ENCODE data around the gene PPFIA2. TPM values are rescaled to one million over a fixed set of nuclear protein-coding genes. Genes with fewer than 3 reads are reported as not detected.

Gene PPFIA2
- total and polyA plus RNA-seq, 9 donors = 0.93 to 3.1 (median 1.5) TPM

DNA sequence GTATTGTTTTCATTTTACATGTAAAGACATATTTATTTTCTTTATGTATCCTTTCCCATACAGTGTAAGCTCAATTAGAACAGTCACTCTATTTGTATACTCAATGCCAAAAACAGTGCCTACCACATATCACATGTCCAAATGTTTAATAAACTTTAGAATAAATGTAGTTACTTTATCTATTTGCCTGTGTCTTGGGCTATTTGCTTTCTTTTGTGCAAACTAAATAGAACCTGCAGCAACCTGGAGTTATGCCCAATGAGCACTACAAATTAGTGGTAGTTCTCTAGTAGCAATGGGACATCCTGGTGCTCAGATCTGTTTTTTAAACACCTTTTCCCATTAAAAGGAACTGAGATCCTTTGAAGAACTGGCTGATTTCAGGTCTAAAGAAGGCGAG lies 186.7 kb downstream of the PPFIA2 start:
- no peak overlapping the region for H3K27ac ChIP-seq (ENCODE audit: low read length)
- H3K4me3 ChIP-seq (ENCODE audit: low read length) = no peak overlapping the region
- H3K36me3 ChIP-seq (ENCODE audit: control insufficient read depth, insufficient read depth, low read length) = no peaks in the 10 kb centered on the region
- WGBS (ENCODE audit: insufficient coverage) = 83% methylated on average over 1 of the region's 1 CpG
- no peaks in the 10 kb centered on the region for H3K4me1 ChIP-seq (ENCODE audit: control insufficient read depth, insufficient read depth, low read length)
- H3K27me3 ChIP-seq (ENCODE audit: control insufficient read depth, insufficient read depth, low read length) = no peaks in the 10 kb centered on the region
- no peak for DNase-seq
- no peaks in the 10 kb centered on the region for H3K9me3 ChIP-seq (replicated peaks; ENCODE audit: control insufficient read depth, low read depth, low read length)

DNA sequence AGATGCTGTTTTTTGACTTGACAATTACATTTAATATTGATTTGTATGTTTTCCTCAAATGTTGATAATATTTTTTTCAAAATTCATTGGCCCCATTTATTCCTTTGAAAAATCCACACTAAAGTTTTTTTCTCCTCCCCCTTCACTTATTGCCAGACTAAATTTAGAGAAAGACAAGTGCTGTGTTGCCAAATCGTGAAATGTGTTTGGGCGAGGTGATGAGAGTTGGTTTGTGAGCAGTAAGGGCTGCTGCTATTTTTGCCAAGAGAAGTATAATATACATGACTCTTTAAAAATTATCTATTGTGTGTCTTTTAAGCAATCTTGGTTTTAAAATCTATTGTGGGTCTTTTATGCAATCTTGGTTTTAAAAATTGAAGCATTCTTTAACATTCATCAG lies 188.9 kb downstream of the PPFIA2 start:
- Histone ChIP-seq H3K4me3 (ENCODE audit: low read length) (no peak overlapping the region), H3K27me3 (ENCODE audit: control insufficient read depth, insufficient read depth, low read length) (no peaks in the 10 kb centered on the region), H3K27ac (ENCODE audit: low read length) (no peak overlapping the region), H3K9me3 (replicated peaks; ENCODE audit: control insufficient read depth, low read depth, low read length) (no peaks in the 10 kb centered on the region), H3K4me1 (ENCODE audit: control insufficient read depth, insufficient read depth, low read length) (no peaks in the 10 kb centered on the region), H3K36me3 (ENCODE audit: control insufficient read depth, insufficient read depth, low read length) (no peaks in the 10 kb centered on the region)
- WGBS (ENCODE audit: insufficient coverage) = no CpG with 5 or more reads among the region's 2 CpGs
- DNase-seq = no peak

DNA sequence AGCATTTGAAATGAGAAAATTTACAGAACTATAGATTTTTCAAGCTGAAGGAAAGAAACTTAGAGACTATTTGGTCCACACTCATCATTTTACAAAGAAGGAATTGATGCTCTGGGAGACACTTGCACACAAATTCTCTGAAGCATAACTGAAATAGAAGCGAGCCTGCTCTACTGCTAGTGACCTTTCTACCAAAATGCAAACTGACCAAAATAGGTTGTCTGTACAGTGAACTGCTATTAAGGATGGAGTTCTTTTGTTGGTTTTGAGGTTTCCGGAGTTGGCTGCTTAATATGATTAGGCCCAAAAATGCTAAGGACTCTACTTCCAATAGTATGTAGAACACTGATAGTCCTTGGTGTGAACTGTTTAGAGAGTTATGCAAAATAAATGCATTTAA lies 194.9 kb downstream of the PPFIA2 start:
- no peak for DNase-seq
- Histone ChIP-seq H3K27ac (ENCODE audit: low read length) (no peak overlapping the region), H3K9me3 (replicated peaks; ENCODE audit: control insufficient read depth, low read depth, low read length) (no peaks in the 10 kb centered on the region), H3K4me3 (ENCODE audit: low read length) (no peak overlapping the region), H3K4me1 (ENCODE audit: control insufficient read depth, insufficient read depth, low read length) (no peaks in the 10 kb centered on the region), H3K27me3 (ENCODE audit: control insufficient read depth, insufficient read depth, low read length) (no peaks in the 10 kb centered on the region), H3K36me3 (ENCODE audit: control insufficient read depth, insufficient read depth, low read length) (no peaks in the 10 kb centered on the region)
- no CpG with 5 or more reads among the region's 2 CpGs for WGBS (ENCODE audit: insufficient coverage)

DNA sequence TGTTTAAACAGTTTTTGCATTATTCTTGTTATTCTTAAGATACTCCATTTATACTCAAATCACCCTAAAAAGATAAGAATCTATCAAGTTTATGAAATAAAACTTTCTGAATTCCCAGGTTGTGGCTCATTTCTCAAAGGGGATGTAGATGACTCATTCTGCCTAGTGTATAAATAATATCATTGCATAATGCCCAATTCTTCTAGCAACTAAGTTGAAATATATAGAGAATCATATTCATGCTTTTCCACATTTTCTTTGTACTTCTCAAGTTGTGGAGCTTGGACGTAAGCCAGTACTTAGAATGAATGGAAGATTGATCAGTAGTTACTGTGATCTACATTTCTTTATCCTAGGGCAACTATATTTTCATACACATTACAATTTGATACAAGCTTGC lies 201.1 kb downstream of the PPFIA2 start:
- Histone ChIP-seq H3K4me3 (ENCODE audit: low read length) (no peak overlapping the region), H3K36me3 (ENCODE audit: control insufficient read depth, insufficient read depth, low read length) (no peaks in the 10 kb centered on the region), H3K4me1 (ENCODE audit: control insufficient read depth, insufficient read depth, low read length) (no peaks in the 10 kb centered on the region), H3K9me3 (replicated peaks; ENCODE audit: control insufficient read depth, low read depth, low read length) (no peaks in the 10 kb centered on the region), H3K27ac (ENCODE audit: low read length) (no peak overlapping the region), H3K27me3 (ENCODE audit: control insufficient read depth, insufficient read depth, low read length) (no peaks in the 10 kb centered on the region)
- no peak for DNase-seq
- WGBS (ENCODE audit: insufficient coverage) = no CpG with 5 or more reads among the region's 1 CpG

DNA sequence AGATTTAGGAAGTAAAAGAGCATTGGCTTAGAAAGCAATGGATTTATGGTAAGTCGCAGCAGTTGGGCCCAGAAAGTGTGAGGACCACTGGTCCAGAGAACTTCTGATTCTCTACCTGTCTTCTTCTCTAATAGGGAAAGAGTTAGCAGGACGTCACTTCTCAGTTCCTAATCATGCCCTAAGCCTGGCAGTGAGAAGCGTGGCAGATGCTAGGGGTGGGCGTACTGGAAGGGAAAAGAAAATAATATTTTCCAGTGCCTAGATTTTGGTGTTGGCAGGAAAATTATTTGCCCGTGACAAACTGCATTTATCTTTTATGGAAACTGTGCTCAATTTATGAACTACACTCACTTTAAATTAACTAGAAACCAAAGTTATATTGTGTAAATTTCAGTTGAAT lies 212.3 kb downstream of the PPFIA2 start:
- Histone ChIP-seq H3K36me3 (ENCODE audit: control insufficient read depth, insufficient read depth, low read length) (no peaks in the 10 kb centered on the region), H3K27me3 (ENCODE audit: control insufficient read depth, insufficient read depth, low read length) (no peaks in the 10 kb centered on the region), H3K4me1 (ENCODE audit: control insufficient read depth, insufficient read depth, low read length) (no peaks in the 10 kb centered on the region), H3K27ac (ENCODE audit: low read length) (no peak overlapping the region), H3K9me3 (replicated peaks; ENCODE audit: control insufficient read depth, low read depth, low read length) (no peaks in the 10 kb centered on the region), H3K4me3 (ENCODE audit: low read length) (no peak overlapping the region)
- WGBS (ENCODE audit: insufficient coverage) = 100% methylated on average over 1 of the region's 5 CpGs
- no peak for DNase-seq

DNA sequence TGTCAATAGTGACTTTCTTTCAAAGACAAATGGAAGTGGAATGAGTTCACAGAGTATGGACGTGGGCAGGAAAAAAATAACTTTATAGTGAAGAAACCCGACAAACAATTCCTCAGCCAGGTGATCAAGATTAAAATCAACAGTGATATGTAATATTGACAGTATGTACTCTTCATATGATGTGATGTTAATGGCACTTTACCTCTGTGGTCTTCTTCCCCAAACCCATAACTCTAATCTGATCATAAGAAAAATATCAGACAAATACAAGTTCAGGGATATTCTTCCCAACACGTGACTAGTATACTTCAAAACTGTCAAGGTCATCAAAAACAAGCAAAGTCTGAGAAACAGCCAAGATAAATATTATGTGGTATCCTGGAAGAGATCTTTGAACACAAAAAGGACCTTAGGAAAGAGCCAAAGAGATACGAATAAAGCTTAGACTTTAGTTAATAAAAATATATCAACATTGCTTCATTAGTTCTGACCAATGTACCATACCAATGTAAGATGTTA lies 215.5 kb downstream of the PPFIA2 start:
- H3K9me3 ChIP-seq (replicated peaks; ENCODE audit: control insufficient read depth, low read depth, low read length) = no peaks in the 10 kb centered on the region
- H3K4me3 ChIP-seq (ENCODE audit: low read length) = no peak overlapping the region
- no peak for DNase-seq
- no CpG with 5 or more reads among the region's 4 CpGs for WGBS (ENCODE audit: insufficient coverage)
- no peaks in the 10 kb centered on the region for H3K4me1 ChIP-seq (ENCODE audit: control insufficient read depth, insufficient read depth, low read length)
- no peaks in the 10 kb centered on the region for H3K36me3 ChIP-seq (ENCODE audit: control insufficient read depth, insufficient read depth, low read length)
- H3K27me3 ChIP-seq (ENCODE audit: control insufficient read depth, insufficient read depth, low read length) = no peaks in the 10 kb centered on the region
- no peak overlapping the region for H3K27ac ChIP-seq (ENCODE audit: low read length)

DNA sequence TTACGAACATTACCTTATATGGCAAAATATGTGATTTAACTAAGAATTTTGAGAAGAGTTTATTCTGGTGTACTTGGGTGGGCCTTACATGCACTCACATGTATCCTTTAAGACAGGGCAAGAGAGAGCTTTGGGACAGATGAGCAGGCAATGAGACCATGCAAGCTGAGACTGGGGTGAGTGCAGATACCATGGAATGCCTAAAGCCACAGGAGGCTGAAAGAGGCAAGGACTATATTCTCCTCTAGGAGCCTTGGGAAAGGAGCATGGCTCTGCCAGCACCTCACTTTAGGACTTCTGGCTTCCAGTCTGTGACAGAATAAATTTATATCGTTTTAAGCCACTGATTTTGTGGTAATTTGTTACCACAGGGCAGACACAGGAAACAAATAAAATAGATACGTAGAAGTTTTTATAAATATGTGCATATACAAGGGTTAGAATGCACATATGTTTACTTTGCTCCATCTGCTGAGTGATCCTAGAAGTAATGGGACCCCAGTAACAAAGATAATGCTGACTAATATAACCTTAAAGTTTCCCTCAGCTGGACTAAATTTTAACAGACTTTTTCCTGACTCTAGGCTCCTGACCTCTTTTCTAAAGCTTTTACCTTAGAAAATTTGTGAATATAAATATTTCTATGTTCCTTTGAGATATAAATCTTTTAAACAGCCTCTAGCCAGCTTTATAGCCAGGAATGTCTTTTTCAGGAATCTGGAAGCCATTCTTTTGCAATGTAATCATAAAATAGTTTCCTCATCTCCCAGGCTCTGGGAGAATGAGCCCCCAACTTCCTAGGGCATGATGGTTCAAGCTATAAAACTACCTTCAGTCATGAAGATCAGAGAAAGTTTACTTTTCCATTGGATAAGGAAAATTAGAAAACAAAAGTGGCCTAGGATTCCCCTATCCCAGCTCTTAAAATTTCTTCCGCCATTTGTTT lies 216.8 kb downstream of the PPFIA2 start:
- no peak overlapping the region for H3K4me3 ChIP-seq (ENCODE audit: low read length)
- 100% methylated on average over 1 of the region's 4 CpGs for WGBS (ENCODE audit: insufficient coverage)
- no peaks in the 10 kb centered on the region for H3K36me3 ChIP-seq (ENCODE audit: control insufficient read depth, insufficient read depth, low read length)
- H3K27me3 ChIP-seq (ENCODE audit: control insufficient read depth, insufficient read depth, low read length) = no peaks in the 10 kb centered on the region
- no peak for DNase-seq
- H3K27ac ChIP-seq (ENCODE audit: low read length) = no peak overlapping the region
- no peaks in the 10 kb centered on the region for H3K9me3 ChIP-seq (replicated peaks; ENCODE audit: control insufficient read depth, low read depth, low read length)
- no peaks in the 10 kb centered on the region for H3K4me1 ChIP-seq (ENCODE audit: control insufficient read depth, insufficient read depth, low read length)

DNA sequence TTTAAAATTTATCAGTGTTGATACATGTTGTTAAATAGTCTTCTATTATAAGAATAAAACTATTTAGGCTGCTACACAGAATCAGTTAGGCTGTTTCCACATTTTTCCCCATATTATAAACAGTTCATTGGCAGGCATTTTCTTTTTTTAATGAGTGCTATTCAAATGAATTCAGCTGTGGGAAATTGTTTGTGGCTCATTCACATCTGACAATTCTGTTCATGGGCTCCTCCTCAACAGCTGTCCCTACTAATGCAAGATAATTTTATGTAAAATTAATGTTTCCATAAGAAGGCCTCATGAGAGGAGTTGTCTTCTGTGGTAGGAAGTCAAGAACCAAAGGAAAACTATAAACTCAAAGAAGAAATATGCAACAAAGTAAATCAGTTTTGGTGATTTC lies 218.0 kb downstream of the PPFIA2 start:
- Histone ChIP-seq H3K9me3 (replicated peaks; ENCODE audit: control insufficient read depth, low read depth, low read length) (no peaks in the 10 kb centered on the region), H3K27me3 (ENCODE audit: control insufficient read depth, insufficient read depth, low read length) (no peaks in the 10 kb centered on the region), H3K36me3 (ENCODE audit: control insufficient read depth, insufficient read depth, low read length) (no peaks in the 10 kb centered on the region), H3K4me1 (ENCODE audit: control insufficient read depth, insufficient read depth, low read length) (no peaks in the 10 kb centered on the region), H3K27ac (ENCODE audit: low read length) (no peak overlapping the region), H3K4me3 (ENCODE audit: low read length) (no peak overlapping the region)
- peak; percentile 26 for DNase-seq

DNA sequence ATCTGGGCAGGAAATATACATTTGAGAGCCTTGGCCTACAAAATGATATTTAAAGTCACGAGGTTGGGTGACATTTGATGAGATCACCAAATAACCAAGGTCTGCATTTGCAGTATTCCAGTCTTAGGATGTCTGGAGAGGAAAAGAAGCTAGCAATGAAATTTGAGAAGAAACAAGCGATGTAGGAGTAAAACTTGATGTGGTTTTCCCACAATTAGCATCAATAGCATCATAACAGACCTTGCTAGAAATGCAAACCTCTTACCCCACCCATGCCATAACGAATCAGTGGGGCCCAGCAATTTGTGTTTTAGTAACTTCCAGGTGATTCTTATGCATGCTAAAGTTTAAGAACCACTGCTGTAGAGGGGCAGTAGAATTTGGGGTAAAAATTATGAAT lies 219.9 kb downstream of the PPFIA2 start:
- Histone ChIP-seq H3K27ac (ENCODE audit: low read length) (no peak overlapping the region), H3K36me3 (ENCODE audit: control insufficient read depth, insufficient read depth, low read length) (no peaks in the 10 kb centered on the region), H3K4me3 (ENCODE audit: low read length) (no peak overlapping the region), H3K27me3 (ENCODE audit: control insufficient read depth, insufficient read depth, low read length) (no peaks in the 10 kb centered on the region), H3K9me3 (replicated peaks; ENCODE audit: control insufficient read depth, low read depth, low read length) (no peaks in the 10 kb centered on the region), H3K4me1 (ENCODE audit: control insufficient read depth, insufficient read depth, low read length) (no peaks in the 10 kb centered on the region)
- DNase-seq = no peak
- WGBS (ENCODE audit: insufficient coverage) = no CpG with 5 or more reads among the region's 3 CpGs

DNA sequence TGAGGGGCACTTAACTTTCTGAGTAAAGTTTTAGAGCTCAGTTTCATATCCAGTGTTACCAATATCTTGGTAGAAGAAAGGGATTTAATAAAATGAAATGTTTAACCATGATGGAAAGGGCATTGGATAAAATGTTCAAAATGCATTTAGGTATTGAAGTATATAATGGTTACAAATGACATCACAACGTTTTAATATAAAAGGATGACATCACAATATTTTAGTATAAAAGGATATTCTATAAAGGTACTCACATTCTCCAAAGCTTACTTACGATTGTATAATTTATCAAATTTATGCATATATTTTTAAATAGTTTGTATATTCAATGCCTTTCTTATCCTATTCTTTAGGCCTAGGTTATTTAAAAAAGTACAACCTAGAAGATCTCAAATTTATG lies 226.1 kb downstream of the PPFIA2 start:
- no peak for DNase-seq
- no peaks in the 10 kb centered on the region for H3K9me3 ChIP-seq (replicated peaks; ENCODE audit: control insufficient read depth, low read depth, low read length)
- H3K4me1 ChIP-seq (ENCODE audit: control insufficient read depth, insufficient read depth, low read length) = no peaks in the 10 kb centered on the region
- no peak overlapping the region for H3K27ac ChIP-seq (ENCODE audit: low read length)
- no CpG with 5 or more reads among the region's 2 CpGs for WGBS (ENCODE audit: insufficient coverage)
- no peak overlapping the region for H3K4me3 ChIP-seq (ENCODE audit: low read length)
- no peaks in the 10 kb centered on the region for H3K27me3 ChIP-seq (ENCODE audit: control insufficient read depth, insufficient read depth, low read length)
- no peaks in the 10 kb centered on the region for H3K36me3 ChIP-seq (ENCODE audit: control insufficient read depth, insufficient read depth, low read length)

All from muscle of leg (tissue), 11 donors.